HepG2 (cell line): ENCODE measurements around the gene CST4. TPM values are rescaled to one million over a fixed set of nuclear protein-coding genes. Genes with fewer than 3 reads are reported as not detected.

ENCODE experiments used
- ATAC-seq: fragments of 200-7000 bp; cut with Tn5 transposase; 3 replicates; pipeline ENCODE4 v1.9.1; 2020; ENCODE audit warnings: mild to moderate bottlenecking, moderate library complexity
- BruUV-seq: library from RNA; stranded (reverse); fragments of 400-500 nt; replicated peaks from 2 replicates; lab custom pipeline; 2021; lab: Mats Ljungman, UMichigan
- CTCF ChIA-PET: fragments of 300-600 bp; formaldehyde crosslinking; extraction: SDS; loops from one replicate; lab custom pipeline; 2021; ENCODE audit warnings: low total read pairs, inconsistent platforms, low intra/inter-chr PET ratio; lab: Yijun Ruan, JAX
- POLR2A ChIA-PET: fragments of 350-600 bp; sonication (Branson Sonifier 250); formaldehyde crosslinking; loops from one replicate; lab custom pipeline; 2020; ENCODE audit warnings: antibody characterized with exemption, inconsistent platforms; lab: Yijun Ruan, JAX
- DNase-seq: peaks from one replicate; pipeline ENCODE4 v3.0.0-alpha.2; 2015; ENCODE audit warnings: low spot score
- FAIRE-seq: peaks from 3 replicates; lab custom pipeline; 2011; peaks lifted over from hg19 to GRCh38; lab: Jason Lieb, UNC
- H2AFZ ChIP-seq: one replicate; pipeline ENCODE4 v1.6.1; 2011; ENCODE audit warnings: low read length, inconsistent platforms
- H3K27ac ChIP-seq: fragments of 300-600 bp; 3 replicates; pipeline ENCODE4 v1.8.0; 2011; ENCODE audit warnings: mixed run types, mild to moderate bottlenecking, mixed read lengths, low read length, inconsistent platforms; ENCODE audit not compliant: insufficient read depth; ENCODE audit errors: extremely low read length
- H3K27me3 ChIP-seq, 2 experiments: fragments of 200-600 bp in 1 of 2; 2 replicates in 1 of 2; 3 replicates in 1 of 2; pipeline versions ENCODE4 v1.6.0 to v1.8.0; 2011; ENCODE audit warnings: low read length in 2 of 2, mild to moderate bottlenecking in 2 of 2, moderate library complexity in 2 of 2, inconsistent platforms in 1 of 2; ENCODE audit not compliant: insufficient read depth in 2 of 2, control insufficient read depth in 1 of 2
- H3K36me3 ChIP-seq, 2 experiments: fragments of 200-600 bp in 1 of 2; replicated peaks in 1 of 2; 2 replicates in 1 of 2; 3 replicates in 1 of 2; pipeline versions ENCODE4 v1.5.1 to v1.8.0; 2011; ENCODE audit warnings: low read length in 2 of 2, inconsistent platforms in 1 of 2; ENCODE audit not compliant: insufficient read depth in 2 of 2, control insufficient read depth in 1 of 2
- H3K4me1 ChIP-seq: 2 replicates; pipeline ENCODE4 v1.5.1; 2012; ENCODE audit warnings: low read length, inconsistent platforms; ENCODE audit not compliant: insufficient read depth
- H3K4me2 ChIP-seq: 2 replicates; pipeline ENCODE4 v1.6.0; 2011; ENCODE audit warnings: low read depth, low read length, inconsistent platforms
- H3K4me3 ChIP-seq, 3 experiments: fragments of 200-600 bp in 1 of 3; sonication (generic), shearing (Covaris generic) in 1 of 3; replicated peaks in 1 of 3; 2 replicates each; pipeline ENCODE4 v1.5.1; 2011 to 2016; ENCODE audit warnings: low read length in 3 of 3, inconsistent platforms in 2 of 3, low read depth in 2 of 3, mild to moderate bottlenecking in 2 of 3, control low read depth in 1 of 3, mixed read lengths in 1 of 3; ENCODE audit not compliant: insufficient read depth in 1 of 3
- H3K79me2 ChIP-seq: one replicate; pipeline ENCODE4 v1.6.1; 2011; ENCODE audit warnings: low read length, inconsistent platforms; ENCODE audit not compliant: insufficient read depth
- H3K9ac ChIP-seq: 2 replicates; pipeline ENCODE4 v1.6.0; 2011; ENCODE audit warnings: mild to moderate bottlenecking, low read depth, low read length, inconsistent platforms; ENCODE audit not compliant: insufficient read depth
- H3K9me3 ChIP-seq: 2 replicates; pipeline ENCODE4 v1.5.1; 2012; ENCODE audit warnings: mild to moderate bottlenecking, low read length
- H4K20me1 ChIP-seq: 2 replicates; pipeline ENCODE4 v1.6.0; 2011; ENCODE audit warnings: inconsistent platforms, mild to moderate bottlenecking, low read length, moderate library complexity; ENCODE audit not compliant: insufficient read depth
- DMAP1 ChIP-seq: IDR thresholded peaks from 2 replicates; pipeline ENCODE4 v1.6.1; 2016
- GPN1 ChIP-seq: sonication (generic); formaldehyde crosslinking; IDR thresholded peaks from 2 replicates; pipeline ENCODE4 v1.5.1; 2020; ENCODE audit warnings: missing genetic modification reagents, borderline replicate concordance
- TP53 ChIP-seq: sonication (generic); formaldehyde crosslinking; conservative IDR thresholded peaks from 2 replicates; pipeline ENCODE4 v1.4.0; 2020; ENCODE audit warnings: missing genetic modification reagents
- ZNF275 ChIP-seq: sonication (generic); formaldehyde crosslinking; IDR thresholded peaks from 2 replicates; pipeline ENCODE4 v1.8.0; 2022; ENCODE audit warnings: missing genetic modification reagents, mild to moderate bottlenecking, inconsistent platforms, borderline replicate concordance
- ZNF619 ChIP-seq: sonication (generic); formaldehyde crosslinking; IDR thresholded peaks from 2 replicates; pipeline ENCODE4 v1.4.0; 2020; ENCODE audit warnings: mild to moderate bottlenecking, missing genetic modification reagents
- WGBS: methylation state at CpG from one replicate; pipeline ENCODE4 v1.1.6; 2017; ENCODE audit warnings: low lambda C conversion rate; 5-methylcytosine and 5-hydroxymethylcytosine counted together
- in situ Hi-C: cut with HindIII; loops from 2 replicates; pipeline ENCODE4 v1.10.0; 2017; ENCODE audit warnings: low pct_unique_long_range_greater_than_20kb; ENCODE audit not compliant: extremely low pct_ligation_motif_present
- intact Hi-C: fragments of 100-400 bp; cut with micrococcal nuclease; formaldehyde crosslinking; loops from one replicate; pipeline ENCODE4 v1.10.0; 2022; ENCODE audit not compliant: unreplicated experiment
- polyA plus RNA-seq, 8 experiments: library from polyadenylated mRNA; depleted of rRNA in 3 of 8; stranded (reverse) in 7 of 8; unstranded in 1 of 8; fragments of >200 nt; fragmentation: Illumina TruSeq in 4 of 8; extraction: Trizol in 4 of 8; gene quantifications; 2 replicates each; pipeline versions ENCODE4 v1.2.1 to v1.2.3, GENCODE V29; 2011 to 2016; ENCODE audit warnings: low read depth in 4 of 8, missing spikeins in 1 of 8, mixed read lengths in 1 of 8; ENCODE audit not compliant: insufficient read depth in 1 of 8
- total RNA-seq, 5 experiments: library from RNA; depleted of rRNA; stranded (reverse); fragments of >200 nt; fragmentation: Illumina TruSeq; extraction: Trizol; gene quantifications; 2 replicates each; pipeline ENCODE4 v1.2.3, GENCODE V29; 2016; ENCODE audit warnings: low read depth in 1 of 5
- TF ChIP-seq, protein P1 (sequence below): sonication (generic); formaldehyde crosslinking; IDR thresholded peaks from 2 replicates; pipeline ENCODE4 v1.8.0; 2022; ENCODE audit warnings: missing genetic modification reagents, mild to moderate bottlenecking, borderline replicate concordance
- TF ChIP-seq, protein P2 (sequence below): sonication (generic); formaldehyde crosslinking; IDR thresholded peaks from 2 replicates; pipeline ENCODE4 v1.5.0; 2020; ENCODE audit warnings: mild to moderate bottlenecking, missing genetic modification reagents
- TF ChIP-seq, protein P3 (sequence below): sonication (generic); formaldehyde crosslinking; IDR thresholded peaks from 2 replicates; pipeline ENCODE4 v1.4.0; 2020; ENCODE audit warnings: missing genetic modification reagents
- TF ChIP-seq, protein P4 (sequence below), 2 experiments: sonication (generic) in 1 of 2; formaldehyde crosslinking in 1 of 2; IDR thresholded peaks; 2 replicates each; pipeline versions ENCODE4 v1.5.1 to v1.6.1; 2011 to 2020; ENCODE audit warnings: borderline replicate concordance in 1 of 2, low read depth in 1 of 2, low read length in 1 of 2, mild to moderate bottlenecking in 1 of 2, missing genetic modification reagents in 1 of 2, moderate library complexity in 1 of 2

The CST4 gene
- total and polyA plus RNA-seq, 2 of the 13 experiments (the other 11 are each of a cell fraction or from before 2014, with no cell fraction given) = not detected

- FAIRE-seq = no peak
- POLR2A ChIA-PET = no interaction called here
- TF ChIP-seq, protein P1, sequence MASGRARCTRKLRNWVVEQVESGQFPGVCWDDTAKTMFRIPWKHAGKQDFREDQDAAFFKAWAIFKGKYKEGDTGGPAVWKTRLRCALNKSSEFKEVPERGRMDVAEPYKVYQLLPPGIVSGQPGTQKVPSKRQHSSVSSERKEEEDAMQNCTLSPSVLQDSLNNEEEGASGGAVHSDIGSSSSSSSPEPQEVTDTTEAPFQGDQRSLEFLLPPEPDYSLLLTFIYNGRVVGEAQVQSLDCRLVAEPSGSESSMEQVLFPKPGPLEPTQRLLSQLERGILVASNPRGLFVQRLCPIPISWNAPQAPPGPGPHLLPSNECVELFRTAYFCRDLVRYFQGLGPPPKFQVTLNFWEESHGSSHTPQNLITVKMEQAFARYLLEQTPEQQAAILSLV (CRISPR knock-in tag) = no peak
- TF ChIP-seq ZNF619 (CRISPR knock-in tag) (no peak), TP53 (no peak), GPN1 (CRISPR knock-in tag) (no peak), ZNF275 (CRISPR knock-in tag) (no peak), DMAP1 (no peak)
- TF ChIP-seq, protein P2, sequence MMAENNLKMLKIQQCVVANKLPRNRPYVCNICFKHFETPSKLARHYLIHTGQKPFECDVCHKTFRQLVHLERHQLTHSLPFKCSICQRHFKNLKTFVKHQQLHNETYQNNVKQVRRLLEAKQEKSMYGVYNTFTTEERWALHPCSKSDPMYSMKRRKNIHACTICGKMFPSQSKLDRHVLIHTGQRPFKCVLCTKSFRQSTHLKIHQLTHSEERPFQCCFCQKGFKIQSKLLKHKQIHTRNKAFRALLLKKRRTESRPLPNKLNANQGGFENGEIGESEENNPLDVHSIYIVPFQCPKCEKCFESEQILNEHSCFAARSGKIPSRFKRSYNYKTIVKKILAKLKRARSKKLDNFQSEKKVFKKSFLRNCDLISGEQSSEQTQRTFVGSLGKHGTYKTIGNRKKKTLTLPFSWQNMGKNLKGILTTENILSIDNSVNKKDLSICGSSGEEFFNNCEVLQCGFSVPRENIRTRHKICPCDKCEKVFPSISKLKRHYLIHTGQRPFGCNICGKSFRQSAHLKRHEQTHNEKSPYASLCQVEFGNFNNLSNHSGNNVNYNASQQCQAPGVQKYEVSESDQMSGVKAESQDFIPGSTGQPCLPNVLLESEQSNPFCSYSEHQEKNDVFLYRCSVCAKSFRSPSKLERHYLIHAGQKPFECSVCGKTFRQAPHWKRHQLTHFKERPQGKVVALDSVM (CRISPR knock-in tag) = no peak
- TF ChIP-seq, protein P3, sequence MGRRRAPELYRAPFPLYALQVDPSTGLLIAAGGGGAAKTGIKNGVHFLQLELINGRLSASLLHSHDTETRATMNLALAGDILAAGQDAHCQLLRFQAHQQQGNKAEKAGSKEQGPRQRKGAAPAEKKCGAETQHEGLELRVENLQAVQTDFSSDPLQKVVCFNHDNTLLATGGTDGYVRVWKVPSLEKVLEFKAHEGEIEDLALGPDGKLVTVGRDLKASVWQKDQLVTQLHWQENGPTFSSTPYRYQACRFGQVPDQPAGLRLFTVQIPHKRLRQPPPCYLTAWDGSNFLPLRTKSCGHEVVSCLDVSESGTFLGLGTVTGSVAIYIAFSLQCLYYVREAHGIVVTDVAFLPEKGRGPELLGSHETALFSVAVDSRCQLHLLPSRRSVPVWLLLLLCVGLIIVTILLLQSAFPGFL (CRISPR knock-in tag) = no peak
- TF ChIP-seq, protein P4, sequence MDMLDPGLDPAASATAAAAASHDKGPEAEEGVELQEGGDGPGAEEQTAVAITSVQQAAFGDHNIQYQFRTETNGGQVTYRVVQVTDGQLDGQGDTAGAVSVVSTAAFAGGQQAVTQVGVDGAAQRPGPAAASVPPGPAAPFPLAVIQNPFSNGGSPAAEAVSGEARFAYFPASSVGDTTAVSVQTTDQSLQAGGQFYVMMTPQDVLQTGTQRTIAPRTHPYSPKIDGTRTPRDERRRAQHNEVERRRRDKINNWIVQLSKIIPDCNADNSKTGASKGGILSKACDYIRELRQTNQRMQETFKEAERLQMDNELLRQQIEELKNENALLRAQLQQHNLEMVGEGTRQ (IDR thresholded peaks at IDR 0.05; ENCODE audit: low read depth, low read length) = peak; percentile 24; the same call in 1 of the 2 replicates
- TF ChIP-seq, protein P4 (CRISPR knock-in tag; IDR thresholded peaks at IDR 0.05; ENCODE audit: borderline replicate concordance) = no peak
- Histone ChIP-seq H3K9me3 (no peaks in the 10 kb centered on the region), H3K27me3 (no peaks in the 10 kb centered on the region), H3K27ac (no peak overlapping the region), H3K36me3 (no peaks in the 10 kb centered on the region; a peak in 1 of 5 replicates), H4K20me1 (no peaks in the 10 kb centered on the region), H2AFZ (no peak overlapping the region), H3K4me1 (peaks cover 7% of the 10 kb centered on the region; the same call in 1 of the 2 replicates), H3K79me2 (no peaks in the 10 kb centered on the region), H3K9ac (no peak overlapping the region), H3K4me3 (no peak overlapping the region), H3K4me2 (no peak overlapping the region)
- CTCF ChIA-PET = no interaction called here
- no TSS peak for BruUV-seq
- ATAC-seq = no peak
- DNase-seq = no peak
- WGBS = 10% methylated on average over 3 of the region's 3 CpGs
- in situ Hi-C loops = no loop called here
- intact Hi-C loops = no loop called here
Measured at GRCh38 chr20:23671479-23671878, 17.4 kb downstream of the CST4 start.
